HCT116 (cell line): ENCODE data around the gene CCDC61.

Source experiments
- CEBPB ChIP-seq: IDR thresholded peaks from 2 replicates; pipeline ENCODE4 v1.6.1; 2012; ENCODE audit warnings: low read depth
- EZH2 ChIP-seq: fragments of 200-600 bp; sonication (generic); IDR thresholded peaks from 2 replicates; pipeline ENCODE4 v1.6.1; 2017; ENCODE audit warnings: antibody characterized with exemption, mixed run types
- FOSL1 ChIP-seq: IDR thresholded peaks from 2 replicates; pipeline ENCODE4 v1.6.1; 2012; ENCODE audit warnings: low read depth
- POLR2A ChIP-seq: IDR thresholded peaks from 2 replicates; pipeline ENCODE4 v1.7.0; 2011; ENCODE audit warnings: borderline replicate concordance; ENCODE audit not compliant: insufficient read depth, insufficient read length; ENCODE audit errors: extremely low read depth
- POLR2AphosphoS5 ChIP-seq: IDR thresholded peaks from 2 replicates; pipeline ENCODE4 v1.6.1; 2011; ENCODE audit warnings: mild to moderate bottlenecking, low read depth, low read length, moderate library complexity
- REST ChIP-seq: IDR thresholded peaks from 2 replicates; pipeline ENCODE4 v1.6.1; 2012; ENCODE audit warnings: low read depth
- SP1 ChIP-seq: IDR thresholded peaks from 2 replicates; pipeline ENCODE4 v1.6.1; 2012; ENCODE audit warnings: low read depth
- TF ChIP-seq, protein P1 (sequence below), 3 experiments: fragments of 200-600 bp in 1 of 3; sonication (generic) in 1 of 3; IDR thresholded peaks in 2 of 3; conservative IDR thresholded peaks in 1 of 3; 2 replicates each; pipeline ENCODE4 v1.5.1; 2012 to 2017; ENCODE audit warnings: low read depth in 2 of 3, low read length in 2 of 3, antibody characterized with exemption in 1 of 3, borderline replicate concordance in 1 of 3, control low read depth in 1 of 3, mild to moderate bottlenecking in 1 of 3, mixed read lengths in 1 of 3, mixed run types in 1 of 3, moderate library complexity in 1 of 3; ENCODE audit not compliant: insufficient read depth in 1 of 3

DNA sequence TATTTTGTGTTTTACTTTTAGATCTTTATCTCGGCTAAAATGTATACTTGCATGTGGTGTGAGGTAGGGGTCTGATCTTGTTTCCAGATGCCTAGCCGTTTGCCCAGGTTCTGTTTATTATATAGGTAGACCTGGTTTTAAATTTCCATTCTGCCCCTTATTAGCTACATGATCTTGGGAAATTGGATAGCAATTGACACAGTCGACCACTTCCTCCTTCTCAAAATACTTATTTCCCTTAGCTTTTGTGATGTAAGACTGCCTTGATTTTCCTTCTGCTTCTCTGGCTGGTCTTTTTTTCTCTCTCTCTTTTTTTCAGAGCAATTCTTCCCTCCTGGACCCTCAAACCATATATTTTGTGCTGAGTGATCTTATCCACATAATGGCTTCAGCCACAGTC, 30.6 kb downstream of the CCDC61 start:
- TF ChIP-seq, protein P1, sequence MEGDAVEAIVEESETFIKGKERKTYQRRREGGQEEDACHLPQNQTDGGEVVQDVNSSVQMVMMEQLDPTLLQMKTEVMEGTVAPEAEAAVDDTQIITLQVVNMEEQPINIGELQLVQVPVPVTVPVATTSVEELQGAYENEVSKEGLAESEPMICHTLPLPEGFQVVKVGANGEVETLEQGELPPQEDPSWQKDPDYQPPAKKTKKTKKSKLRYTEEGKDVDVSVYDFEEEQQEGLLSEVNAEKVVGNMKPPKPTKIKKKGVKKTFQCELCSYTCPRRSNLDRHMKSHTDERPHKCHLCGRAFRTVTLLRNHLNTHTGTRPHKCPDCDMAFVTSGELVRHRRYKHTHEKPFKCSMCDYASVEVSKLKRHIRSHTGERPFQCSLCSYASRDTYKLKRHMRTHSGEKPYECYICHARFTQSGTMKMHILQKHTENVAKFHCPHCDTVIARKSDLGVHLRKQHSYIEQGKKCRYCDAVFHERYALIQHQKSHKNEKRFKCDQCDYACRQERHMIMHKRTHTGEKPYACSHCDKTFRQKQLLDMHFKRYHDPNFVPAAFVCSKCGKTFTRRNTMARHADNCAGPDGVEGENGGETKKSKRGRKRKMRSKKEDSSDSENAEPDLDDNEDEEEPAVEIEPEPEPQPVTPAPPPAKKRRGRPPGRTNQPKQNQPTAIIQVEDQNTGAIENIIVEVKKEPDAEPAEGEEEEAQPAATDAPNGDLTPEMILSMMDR (IDR thresholded peaks at IDR 0.05 in 2 of 3, conservative IDR thresholded peaks at IDR 0.05 in 1 of 3; ENCODE audit: borderline replicate concordance in 1 of 3, insufficient read depth in 1 of 3, low read depth in 2 of 3, low read length in 2 of 3), result no peak
- no peak for TF ChIP-seq EZH2
- no peak for TF ChIP-seq POLR2AphosphoS5
- TF ChIP-seq POLR2A, result no peak
- no peak for TF ChIP-seq FOSL1
- no peak for TF ChIP-seq CEBPB
- TF ChIP-seq REST, result no peak
- no peak for TF ChIP-seq SP1
